GM19035 (cell line): Measurements from ENCODE around the gene HHIPL2.
"Not testable (repeated sequence)": the region's sequence is repeated elsewhere in the genome, so short reads cannot be mapped to it uniquely, and the experiment has no call there.

Experiments
- ATAC-seq: cut with Tn5 transposase; IDR thresholded peaks from one replicate; pipeline ENCODE4 v1.9.1; 2021; ENCODE audit not compliant: unreplicated experiment

The HHIPL2 gene

GRCh38 chr1:222540598-222540995 lies 7.3 kb downstream of the HHIPL2 start:
- ATAC-seq = no peak

GRCh38 chr1:222539951-222540597 lies 7.8 kb downstream of the HHIPL2 start:
- ATAC-seq = no peak

- no peak for ATAC-seq
Measured at GRCh38 chr1:222535455-222535854, 12.4 kb downstream of the HHIPL2 start.

GRCh38 chr1:222530852-222531251 lies 17.1 kb downstream of the HHIPL2 start:
- ATAC-seq = no peak

- ATAC-seq = no peak
Measured at GRCh38 chr1:222529916-222530315, 18.0 kb downstream of the HHIPL2 start.

GRCh38 chr1:222529181-222529580 lies 18.7 kb downstream of the HHIPL2 start:
- ATAC-seq = no peak

GRCh38 chr1:222525951-222526350 lies 22.0 kb downstream of the HHIPL2 start:
- no peak for ATAC-seq

- no peak for ATAC-seq
Measured at GRCh38 chr1:222523852-222524251, 24.1 kb downstream of the HHIPL2 start.

- no peak for ATAC-seq
Measured at GRCh38 chr1:222522105-222522915, 25.6 kb downstream of the HHIPL2 start.

- no peak for ATAC-seq
Measured at GRCh38 chr1:222521299-222522104, 26.4 kb downstream of the HHIPL2 start.

GRCh38 chr1:222489496-222489895 lies 58.4 kb downstream of the HHIPL2 start:
- ATAC-seq = not testable (repeated sequence)

- ATAC-seq = not testable (repeated sequence)
Measured at GRCh38 chr1:222487774-222488173, 60.1 kb downstream of the HHIPL2 start.

GRCh38 chr1:222484005-222484404 lies 63.9 kb downstream of the HHIPL2 start:
- not testable (repeated sequence) for ATAC-seq

- ATAC-seq = not testable (repeated sequence)
Measured at GRCh38 chr1:222479567-222479966, 68.3 kb downstream of the HHIPL2 start.

- not testable (repeated sequence) for ATAC-seq
Measured at GRCh38 chr1:222476436-222476835, 71.5 kb downstream of the HHIPL2 start.

GRCh38 chr1:222473717-222474116 lies 74.2 kb downstream of the HHIPL2 start:
- not testable (repeated sequence) for ATAC-seq

GRCh38 chr1:222472776-222473540 lies 74.9 kb downstream of the HHIPL2 start:
- ATAC-seq = not testable (repeated sequence)
